PFSK-1 (cell line): ENCODE results near the gene MRS2.

Source experiments
- FOXP2 ChIP-seq: optimal IDR thresholded peaks from 2 replicates; pipeline ENCODE3; 2011; ENCODE audit warnings: borderline replicate concordance, control low read depth, inconsistent platforms; ENCODE audit not compliant: insufficient read depth; ENCODE audit errors: extremely low read length, extremely low read depth
- POLR2AphosphoS5 ChIP-seq: IDR thresholded peaks from 2 replicates; pipeline ENCODE4 v1.6.1; 2012; ENCODE audit warnings: low read depth, mild to moderate bottlenecking, control low read depth, low read length, moderate library complexity
- REST ChIP-seq, 2 experiments: IDR thresholded peaks; 2 replicates each; pipeline versions ENCODE4 v1.6.1 to v1.8.0; 2011 to 2012; ENCODE audit warnings: low read depth in 2 of 2, low read length in 2 of 2, control low read depth in 1 of 2, inconsistent platforms in 1 of 2, mild to moderate bottlenecking in 1 of 2, moderate library complexity in 1 of 2; ENCODE audit not compliant: insufficient read depth in 1 of 2
- SIN3A ChIP-seq: IDR thresholded peaks from 2 replicates; pipeline ENCODE4 v1.6.1; 2012; ENCODE audit warnings: mild to moderate bottlenecking, low read length, moderate library complexity, borderline replicate concordance; ENCODE audit not compliant: insufficient read depth
- TAF1 ChIP-seq: IDR thresholded peaks from 2 replicates; pipeline ENCODE4 v1.6.1; 2012; ENCODE audit warnings: low read length, control low read depth, borderline replicate concordance; ENCODE audit not compliant: insufficient read depth

Gene MRS2

GRCh38 chr6:24394061-24394779 lies 8.5 kb upstream of the MRS2 start:
- TF ChIP-seq SIN3A: no peak
- no peak for TF ChIP-seq POLR2AphosphoS5
- no peak for TF ChIP-seq FOXP2
- no peak for TF ChIP-seq TAF1
- no peak for TF ChIP-seq REST (IDR thresholded peaks at IDR 0.05; ENCODE audit: insufficient read depth in 1 of 2, low read depth in 2 of 2, low read length in 2 of 2)

GRCh38 chr6:24394780-24395437 lies 7.8 kb upstream of the MRS2 start:
- TF ChIP-seq SIN3A: no peak
- TF ChIP-seq TAF1: no peak
- no peak for TF ChIP-seq POLR2AphosphoS5
- no peak for TF ChIP-seq FOXP2
- no peak for TF ChIP-seq REST (IDR thresholded peaks at IDR 0.05; ENCODE audit: insufficient read depth in 1 of 2, low read depth in 2 of 2, low read length in 2 of 2)

GRCh38 chr6:24396824-24397223 lies 5.9 kb upstream of the MRS2 start:
- TF ChIP-seq FOXP2: no peak
- TF ChIP-seq REST (IDR thresholded peaks at IDR 0.05; ENCODE audit: insufficient read depth in 1 of 2, low read depth in 2 of 2, low read length in 2 of 2): no peak
- no peak for TF ChIP-seq POLR2AphosphoS5
- no peak for TF ChIP-seq SIN3A
- TF ChIP-seq TAF1: no peak

GRCh38 chr6:24397631-24398030 lies 5.1 kb upstream of the MRS2 start:
- TF ChIP-seq FOXP2 (no peak), REST (IDR thresholded peaks at IDR 0.05; ENCODE audit: insufficient read depth in 1 of 2, low read depth in 2 of 2, low read length in 2 of 2) (no peak), POLR2AphosphoS5 (no peak), SIN3A (no peak), TAF1 (no peak)
